IPS-20b (cell line): Measurements from ENCODE around the gene SCFD1.
"Not testable (repeated sequence)": the region's sequence is repeated elsewhere in the genome, so short reads cannot be mapped to it uniquely, and the experiment has no call there.

Experiments
- H3K27ac ChIP-seq: one replicate; pipeline ENCODE4 v1.5.1; 2013; ENCODE audit warnings: low read length
- H3K27me3 ChIP-seq: 2 replicates; pipeline ENCODE4 v1.6.1; 2013; ENCODE audit warnings: mild to moderate bottlenecking, low read length, inconsistent platforms; ENCODE audit not compliant: insufficient read depth
- H3K36me3 ChIP-seq: 2 replicates; pipeline ENCODE4 v1.6.1; 2013; ENCODE audit warnings: low read depth, mild to moderate bottlenecking, inconsistent platforms, low read length, moderate library complexity; ENCODE audit not compliant: insufficient read depth
- H3K4me1 ChIP-seq: 2 replicates; pipeline ENCODE4 v1.6.1; 2013; ENCODE audit warnings: mild to moderate bottlenecking, control low read depth, inconsistent platforms, low read length, moderate library complexity; ENCODE audit not compliant: insufficient read depth
- H3K4me3 ChIP-seq: 2 replicates; pipeline ENCODE4 v1.5.1; 2013; ENCODE audit warnings: mild to moderate bottlenecking, low read length, inconsistent platforms
- H3K9ac ChIP-seq: 2 replicates; pipeline ENCODE4 v1.6.1; 2013; ENCODE audit warnings: low read depth, mild to moderate bottlenecking, inconsistent platforms, low read length, moderate library complexity
- H3K9me3 ChIP-seq: 2 replicates; pipeline ENCODE4 v1.6.1; 2013; ENCODE audit warnings: mild to moderate bottlenecking, low read depth, low read length, inconsistent platforms; ENCODE audit not compliant: insufficient read depth

The SCFD1 gene

GRCh38 chr14:30680036-30680435 is 57.9 kb downstream of the SCFD1 start:
- no peaks in the 10 kb centered on the region for H3K4me1 ChIP-seq
- peaks cover 59% of the 10 kb centered on the region for H3K36me3 ChIP-seq
- no peaks in the 10 kb centered on the region; the same call in 1 of the 2 replicates for H3K9me3 ChIP-seq
- no peak overlapping the region for H3K9ac ChIP-seq
- H3K4me3 ChIP-seq = no peak overlapping the region
- no peak overlapping the region for H3K27ac ChIP-seq
- no peaks in the 10 kb centered on the region for H3K27me3 ChIP-seq

GRCh38 chr14:30680776-30681175 is 58.7 kb downstream of the SCFD1 start:
- H3K4me3 ChIP-seq, H3K27ac ChIP-seq, H3K9ac ChIP-seq, H3K4me1 ChIP-seq, H3K27me3 ChIP-seq, H3K9me3 ChIP-seq: not testable (repeated sequence)
- H3K36me3 ChIP-seq = peaks cover 51% of the 10 kb centered on the region

- H3K4me1 ChIP-seq = no peaks in the 10 kb centered on the region
- no peaks in the 10 kb centered on the region; the same call in 1 of the 2 replicates for H3K9me3 ChIP-seq
- peaks cover 41% of the 10 kb centered on the region for H3K36me3 ChIP-seq
- no peak overlapping the region for H3K27ac ChIP-seq
- H3K4me3 ChIP-seq = no peak overlapping the region
- H3K27me3 ChIP-seq = no peaks in the 10 kb centered on the region
- H3K9ac ChIP-seq = no peak overlapping the region
Measured at GRCh38 chr14:30681752-30682355, 59.7 kb downstream of the SCFD1 start.

GRCh38 chr14:30690487-30691355 is 68.6 kb downstream of the SCFD1 start:
- H3K4me1 ChIP-seq = peaks cover 27% of the 10 kb centered on the region
- H3K4me3 ChIP-seq = peak overlapping the region; percentile 69
- peak overlapping the region; percentile 76 for H3K27ac ChIP-seq
- not testable (repeated sequence) for H3K27me3 ChIP-seq, H3K9me3 ChIP-seq
- H3K36me3 ChIP-seq = peaks cover 13% of the 10 kb centered on the region; the same call in 1 of the 2 replicates
- H3K9ac ChIP-seq = peak overlapping the region; percentile 86

GRCh38 chr14:30691751-30692398 is 69.8 kb downstream of the SCFD1 start:
- Histone ChIP-seq H3K27ac (peak overlapping the region; percentile 76), H3K27me3 (no peaks in the 10 kb centered on the region), H3K9ac (peak overlapping the region; percentile 86; the same call in 1 of the 2 replicates), H3K4me1 (peaks cover 27% of the 10 kb centered on the region), H3K4me3 (peak overlapping the region; percentile 69), H3K9me3 (no peaks in the 10 kb centered on the region), H3K36me3 (peaks cover 22% of the 10 kb centered on the region; the same call in 1 of the 2 replicates)

GRCh38 chr14:30692669-30693068 is 70.5 kb downstream of the SCFD1 start:
- peak overlapping the region; percentile 53 for H3K4me3 ChIP-seq
- H3K36me3 ChIP-seq = peaks cover 30% of the 10 kb centered on the region; the same call in 1 of the 2 replicates
- no peaks in the 10 kb centered on the region for H3K9me3 ChIP-seq
- peak overlapping the region; percentile 4; the same call in 1 of the 2 replicates for H3K9ac ChIP-seq
- H3K27me3 ChIP-seq = no peaks in the 10 kb centered on the region
- no peak overlapping the region for H3K27ac ChIP-seq
- peaks cover 27% of the 10 kb centered on the region for H3K4me1 ChIP-seq

- H3K36me3 ChIP-seq = peaks cover 64% of the 10 kb centered on the region
- peaks cover 2% of the 10 kb centered on the region; the same call in 1 of the 2 replicates for H3K4me1 ChIP-seq
- H3K9ac ChIP-seq = no peak overlapping the region
- no peaks in the 10 kb centered on the region for H3K27me3 ChIP-seq
- H3K27ac ChIP-seq = no peak overlapping the region
- no peaks in the 10 kb centered on the region for H3K9me3 ChIP-seq
- H3K4me3 ChIP-seq = no peak overlapping the region
Measured at GRCh38 chr14:30698463-30698862, 76.3 kb downstream of the SCFD1 start.

GRCh38 chr14:30706704-30707103 is 84.6 kb downstream of the SCFD1 start:
- Histone ChIP-seq H3K9me3 (no peaks in the 10 kb centered on the region), H3K9ac (no peak overlapping the region), H3K27me3 (no peaks in the 10 kb centered on the region), H3K27ac (no peak overlapping the region), H3K36me3 (peaks cover 48% of the 10 kb centered on the region), H3K4me3 (no peak overlapping the region), H3K4me1 (no peaks in the 10 kb centered on the region)

GRCh38 chr14:30708157-30708556 is 86.0 kb downstream of the SCFD1 start:
- Histone ChIP-seq H3K4me3 (no peak overlapping the region), H3K27ac (no peak overlapping the region), H3K4me1 (no peaks in the 10 kb centered on the region), H3K27me3 (no peaks in the 10 kb centered on the region), H3K9ac (no peak overlapping the region), H3K36me3 (peaks cover 39% of the 10 kb centered on the region), H3K9me3 (no peaks in the 10 kb centered on the region)

- Histone ChIP-seq H3K27me3 (no peaks in the 10 kb centered on the region), H3K27ac (no peak overlapping the region), H3K4me3 (no peak overlapping the region), H3K9ac (no peak overlapping the region), H3K4me1 (no peaks in the 10 kb centered on the region), H3K36me3 (peaks cover 39% of the 10 kb centered on the region), H3K9me3 (no peaks in the 10 kb centered on the region)
Measured at GRCh38 chr14:30709201-30709600, 87.1 kb downstream of the SCFD1 start.

GRCh38 chr14:30710876-30711275 is 88.8 kb downstream of the SCFD1 start:
- Histone ChIP-seq H3K9ac (no peak overlapping the region), H3K36me3 (peaks cover 40% of the 10 kb centered on the region), H3K27me3 (no peaks in the 10 kb centered on the region), H3K4me3 (no peak overlapping the region), H3K27ac (no peak overlapping the region), H3K9me3 (no peaks in the 10 kb centered on the region), H3K4me1 (no peaks in the 10 kb centered on the region)
